GM12878 (cell line): ENCODE data around the gene TRIM38. TPM values are rescaled to one million over a fixed set of nuclear protein-coding genes. Genes with fewer than 3 reads are reported as not detected.

Experiments
- BACH1 ChIP-seq: fragments of 450-650 bp; IDR thresholded peaks from 2 replicates; pipeline ENCODE4 v1.6.1; 2017; ENCODE audit warnings: mild to moderate bottlenecking, borderline replicate concordance
- CHD1 ChIP-seq: IDR thresholded peaks from 2 replicates; pipeline ENCODE4 v1.6.1; 2012; ENCODE audit warnings: low read depth, low read length, improper control_type of control experiment
- EP300 ChIP-seq, 2 experiments: fragments of 150-350 bp in 1 of 2; IDR thresholded peaks; 2 replicates each; pipeline ENCODE4 v1.6.1; 2011 to 2012; ENCODE audit warnings: low read depth in 2 of 2, low read length in 2 of 2, borderline replicate concordance in 1 of 2, improper control_type of control experiment in 1 of 2, inconsistent platforms in 1 of 2; ENCODE audit not compliant: control insufficient read depth in 1 of 2
- EZH2 ChIP-seq: IDR thresholded peaks from 2 replicates; pipeline ENCODE4 v1.6.1; 2012; ENCODE audit warnings: low read depth, mild to moderate bottlenecking, control low read depth, inconsistent platforms, low read length, borderline replicate concordance; ENCODE audit not compliant: control insufficient read depth
- FOS ChIP-seq: IDR thresholded peaks from 3 replicates; pipeline ENCODE4 v1.6.1; 2011; ENCODE audit warnings: borderline replicate concordance; ENCODE audit not compliant: insufficient read length; ENCODE audit errors: extremely low read depth
- FOXK2 ChIP-seq: fragments of 450-650 bp; IDR thresholded peaks from 2 replicates; pipeline ENCODE4 v1.6.1; 2017; ENCODE audit warnings: mild to moderate bottlenecking, moderate library complexity
- HDGF ChIP-seq: fragments of 450-650 bp; IDR thresholded peaks from 2 replicates; pipeline ENCODE4 v1.6.1; 2016; ENCODE audit warnings: antibody characterized with exemption
- JUND ChIP-seq: IDR thresholded peaks from 2 replicates; pipeline ENCODE4 v1.6.1; 2012; ENCODE audit warnings: low read depth, mild to moderate bottlenecking, low read length, improper control_type of control experiment, moderate library complexity
- KLF5 ChIP-seq: fragments of 450-650 bp; IDR thresholded peaks from 2 replicates; pipeline ENCODE4 v1.6.1; 2014; ENCODE audit warnings: mild to moderate bottlenecking; ENCODE audit not compliant: partially characterized antibody
- MYC ChIP-seq: IDR thresholded peaks from 2 replicates; pipeline ENCODE4 v1.6.1; 2011; ENCODE audit warnings: mild to moderate bottlenecking, low read length, moderate library complexity, inconsistent platforms; ENCODE audit not compliant: insufficient read depth, insufficient replicate concordance, insufficient read length, severe bottlenecking
- NBN ChIP-seq: fragments of 450-650 bp; IDR thresholded peaks from 2 replicates; pipeline ENCODE4 v1.6.1; 2016
- NFXL1 ChIP-seq: fragments of 450-650 bp; IDR thresholded peaks from 2 replicates; pipeline ENCODE4 v1.6.1; 2017; ENCODE audit warnings: antibody characterized with exemption, mild to moderate bottlenecking, borderline replicate concordance
- NR2C1 ChIP-seq: fragments of 450-650 bp; IDR thresholded peaks from 2 replicates; pipeline ENCODE4 v1.6.1; 2017; ENCODE audit warnings: antibody characterized with exemption, mild to moderate bottlenecking, moderate library complexity
- NR2F1 ChIP-seq: fragments of 450-650 bp; conservative IDR thresholded peaks from 2 replicates; pipeline ENCODE4 v1.6.1; 2017; ENCODE audit warnings: mild to moderate bottlenecking
- RBBP5 ChIP-seq: fragments of 200-600 bp; sonication (generic); conservative IDR thresholded peaks from 2 replicates; pipeline ENCODE4 v1.6.1; 2016
- RELA ChIP-seq: fragments of 450-650 bp; IDR thresholded peaks from 2 replicates; pipeline ENCODE4 v1.8.0; 2014; ENCODE audit warnings: borderline replicate concordance; ENCODE audit not compliant: partially characterized antibody
- RFX5 ChIP-seq: IDR thresholded peaks from 2 replicates; pipeline ENCODE4 v1.6.1; 2011; ENCODE audit warnings: low read depth, low read length, improper control_type of control experiment
- SMC3 ChIP-seq: IDR thresholded peaks from 2 replicates; pipeline ENCODE4 v1.6.1; 2011; ENCODE audit warnings: low read length, improper control_type of control experiment, borderline replicate concordance
- SPI1 ChIP-seq: IDR thresholded peaks from 2 replicates; pipeline ENCODE4 v1.6.1; 2011; ENCODE audit warnings: low read depth, mild to moderate bottlenecking, low read length, moderate library complexity, borderline replicate concordance; ENCODE audit not compliant: insufficient read depth
- SRF ChIP-seq, 2 experiments: IDR thresholded peaks; 2 replicates each; pipeline ENCODE4 v1.6.1; 2011; ENCODE audit warnings: low read depth in 2 of 2, low read length in 2 of 2, mild to moderate bottlenecking in 1 of 2, moderate library complexity in 1 of 2
- TBL1XR1 ChIP-seq: IDR thresholded peaks from 2 replicates; pipeline ENCODE4 v1.6.1; 2012; ENCODE audit warnings: low read depth, low read length, improper control_type of control experiment
- TCF12 ChIP-seq: IDR thresholded peaks from 2 replicates; pipeline ENCODE4 v1.6.1; 2011; ENCODE audit warnings: low read depth, mild to moderate bottlenecking, low read length
- YY1 ChIP-seq: IDR thresholded peaks from 2 replicates; pipeline ENCODE4 v1.6.1; 2011; ENCODE audit warnings: low read depth, mild to moderate bottlenecking, low read length
- ZNF217 ChIP-seq: fragments of 450-650 bp; IDR thresholded peaks from 2 replicates; pipeline ENCODE4 v1.6.1; 2017; ENCODE audit warnings: antibody characterized with exemption, mild to moderate bottlenecking
- ZSCAN29 ChIP-seq: fragments of 450-650 bp; IDR thresholded peaks from 2 replicates; pipeline ENCODE4 v1.6.1; 2017; ENCODE audit warnings: mild to moderate bottlenecking, moderate library complexity
- polyA plus RNA-seq, 11 experiments: library from polyadenylated mRNA; depleted of rRNA in 4 of 11; unstranded in 6 of 11; stranded (reverse) in 5 of 11; fragments of >200 nt; fragmentation: Nextera tagmentation in 4 of 11; fragmentation: Illumina TruSeq in 1 of 11; extraction: Ambion mirVana in 4 of 11; extraction: Trizol in 1 of 11; gene quantifications; 1 replicate in 1 of 11; 2 replicates in 10 of 11; pipeline versions ENCODE4 v1.2.1 to v1.2.3, GENCODE V29; 2011 to 2016; ENCODE audit warnings: inconsistent platforms in 2 of 11, missing spikeins in 2 of 11, low read depth in 1 of 11
- total RNA-seq, 4 experiments: library from RNA; depleted of rRNA in 3 of 4; stranded (reverse); fragments of >200 nt in 3 of 4; fragmentation: Illumina TruSeq in 1 of 4; extraction: Trizol in 1 of 4; gene quantifications; 2 replicates each; pipeline versions ENCODE4 v1.2.1 to v1.2.3, GENCODE V29; 2013 to 2021
- TF ChIP-seq, protein P1 (sequence below): IDR thresholded peaks from 2 replicates; pipeline ENCODE4 v1.6.1; 2012; ENCODE audit warnings: low read depth, low read length, improper control_type of control experiment
- TF ChIP-seq, protein P2 (sequence below): fragments of 450-650 bp; formaldehyde crosslinking; IDR thresholded peaks from 2 replicates; pipeline ENCODE4 v1.5.0; 2022; ENCODE audit warnings: mild to moderate bottlenecking, missing genetic modification characterization

The TRIM38 gene
- total and polyA plus RNA-seq, 10 of the 15 experiments (the other 5 are each of a cell fraction or from before 2014, with no cell fraction given) = 4.5 to 14.7 (median 11.1) TPM

DNA sequence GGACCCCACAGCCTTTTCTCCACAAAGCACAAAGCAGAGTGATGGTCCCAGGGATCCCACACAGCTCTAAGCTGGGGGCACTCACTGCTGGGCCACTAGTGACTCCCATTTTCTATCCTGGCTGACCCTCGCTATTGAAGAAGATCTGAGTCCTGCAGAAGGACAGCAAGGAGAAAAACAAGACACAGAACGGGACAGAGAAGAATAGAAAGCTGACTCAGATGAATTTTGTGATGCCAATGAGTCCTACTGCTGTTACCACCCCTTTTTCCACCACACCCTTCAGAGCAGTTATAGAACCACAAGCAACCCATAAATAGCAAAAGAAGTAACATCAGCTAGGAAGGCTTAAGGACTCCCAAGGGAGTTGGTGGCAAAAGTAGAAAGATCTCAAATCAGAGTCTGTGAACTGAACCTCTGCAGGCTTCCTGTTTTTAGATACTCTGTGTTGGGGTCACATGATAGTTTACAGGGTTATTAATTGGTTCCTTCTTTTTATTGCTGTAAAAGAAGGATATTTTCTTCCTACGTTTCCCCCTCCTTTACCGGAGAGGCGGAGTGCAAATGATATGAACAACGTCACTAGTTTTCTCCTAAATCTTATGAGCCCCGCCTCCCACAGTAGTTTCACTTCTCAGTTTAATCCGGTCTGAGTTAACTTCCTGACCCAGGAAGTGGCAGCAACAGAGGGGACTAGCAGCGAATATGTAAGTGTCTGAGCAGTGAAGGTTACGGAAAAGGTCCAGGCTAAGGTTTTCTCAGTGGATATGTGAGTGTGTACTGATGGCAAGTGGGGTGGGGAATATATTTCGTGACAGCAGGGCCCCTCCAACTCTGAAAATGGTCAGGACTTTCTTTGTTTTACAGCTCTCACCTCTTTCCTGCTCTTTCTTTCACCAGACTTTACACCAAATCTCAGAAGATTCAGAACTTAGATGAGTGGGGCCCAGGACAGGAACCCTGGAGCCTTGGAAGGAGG is at the start of gene TRIM38 (continued):
- TF ChIP-seq SRF (IDR thresholded peaks at IDR 0.05; ENCODE audit: low read depth in 2 of 2, low read length in 2 of 2) = no peak
- TF ChIP-seq JUND = no peak
- no peak; the same call in 1 of the 2 replicates for TF ChIP-seq FOXK2
- peak; percentile 84 for TF ChIP-seq NBN
- no peak for TF ChIP-seq EZH2
- TF ChIP-seq NFXL1 = no peak
- no peak for TF ChIP-seq RELA
- TF ChIP-seq, protein P1, sequence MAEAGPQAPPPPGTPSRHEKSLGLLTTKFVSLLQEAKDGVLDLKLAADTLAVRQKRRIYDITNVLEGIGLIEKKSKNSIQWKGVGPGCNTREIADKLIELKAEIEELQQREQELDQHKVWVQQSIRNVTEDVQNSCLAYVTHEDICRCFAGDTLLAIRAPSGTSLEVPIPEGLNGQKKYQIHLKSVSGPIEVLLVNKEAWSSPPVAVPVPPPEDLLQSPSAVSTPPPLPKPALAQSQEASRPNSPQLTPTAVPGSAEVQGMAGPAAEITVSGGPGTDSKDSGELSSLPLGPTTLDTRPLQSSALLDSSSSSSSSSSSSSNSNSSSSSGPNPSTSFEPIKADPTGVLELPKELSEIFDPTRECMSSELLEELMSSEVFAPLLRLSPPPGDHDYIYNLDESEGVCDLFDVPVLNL = no peak
- peak; percentile 56; the same call in 1 of the 2 replicates for TF ChIP-seq YY1
- no peak for TF ChIP-seq FOS
- no peak for TF ChIP-seq RBBP5
- peak; percentile 51 for TF ChIP-seq BACH1
- no peak for TF ChIP-seq KLF5
- no peak for TF ChIP-seq SMC3
- 0 out of 2 replicates have a peak, but pooled peaks have one; percentile 12 for TF ChIP-seq ZNF217
- TF ChIP-seq MYC = no peak
- no peak; the same call in 1 of the 2 replicates for TF ChIP-seq HDGF
- TF ChIP-seq NR2C1 = no peak
- TF ChIP-seq RFX5 = no peak
- peak; percentile 46 to 64; a peak in 1 of 4 replicates for TF ChIP-seq EP300 (IDR thresholded peaks at IDR 0.05; ENCODE audit: borderline replicate concordance in 1 of 2, control insufficient read depth in 1 of 2, low read depth in 2 of 2, low read length in 2 of 2)
- peak; percentile 79 for TF ChIP-seq NR2F1
- peak; percentile 93 for TF ChIP-seq SPI1
- TF ChIP-seq CHD1 = 0 out of 2 replicates have a peak, but pooled peaks have one; percentile 48
- 0 out of 2 replicates have a peak, but pooled peaks have one; percentile 46 for TF ChIP-seq TBL1XR1
- no peak for TF ChIP-seq ZSCAN29
- TF ChIP-seq, protein P2, sequence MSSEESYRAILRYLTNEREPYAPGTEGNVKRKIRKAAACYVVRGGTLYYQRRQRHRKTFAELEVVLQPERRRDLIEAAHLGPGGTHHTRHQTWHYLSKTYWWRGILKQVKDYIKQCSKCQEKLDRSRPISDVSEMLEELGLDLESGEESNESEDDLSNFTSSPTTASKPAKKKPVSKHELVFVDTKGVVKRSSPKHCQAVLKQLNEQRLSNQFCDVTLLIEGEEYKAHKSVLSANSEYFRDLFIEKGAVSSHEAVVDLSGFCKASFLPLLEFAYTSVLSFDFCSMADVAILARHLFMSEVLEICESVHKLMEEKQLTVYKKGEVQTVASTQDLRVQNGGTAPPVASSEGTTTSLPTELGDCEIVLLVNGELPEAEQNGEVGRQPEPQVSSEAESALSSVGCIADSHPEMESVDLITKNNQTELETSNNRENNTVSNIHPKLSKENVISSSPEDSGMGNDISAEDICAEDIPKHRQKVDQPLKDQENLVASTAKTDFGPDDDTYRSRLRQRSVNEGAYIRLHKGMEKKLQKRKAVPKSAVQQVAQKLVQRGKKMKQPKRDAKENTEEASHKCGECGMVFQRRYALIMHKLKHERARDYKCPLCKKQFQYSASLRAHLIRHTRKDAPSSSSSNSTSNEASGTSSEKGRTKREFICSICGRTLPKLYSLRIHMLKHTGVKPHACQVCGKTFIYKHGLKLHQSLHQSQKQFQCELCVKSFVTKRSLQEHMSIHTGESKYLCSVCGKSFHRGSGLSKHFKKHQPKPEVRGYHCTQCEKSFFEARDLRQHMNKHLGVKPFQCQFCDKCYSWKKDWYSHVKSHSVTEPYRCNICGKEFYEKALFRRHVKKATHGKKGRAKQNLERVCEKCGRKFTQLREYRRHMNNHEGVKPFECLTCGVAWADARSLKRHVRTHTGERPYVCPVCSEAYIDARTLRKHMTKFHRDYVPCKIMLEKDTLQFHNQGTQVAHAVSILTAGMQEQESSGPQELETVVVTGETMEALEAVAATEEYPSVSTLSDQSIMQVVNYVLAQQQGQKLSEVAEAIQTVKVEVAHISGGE (CRISPR knock-in tag) = no peak
- TF ChIP-seq TCF12 = peak; percentile 35; the same call in 1 of the 2 replicates
